ENCODE data around the gene SERPINF2.
A peak's percentile ranks its signal among the peaks of the same experiment; 100 is the strongest.
"Not testable (repeated sequence)": the region's sequence is repeated elsewhere in the genome, so short reads cannot be mapped to it uniquely, and the experiment has no call there.

SERPINF2 gene

GRCh38 chr17:1742371-1743087 lies at the start of gene SERPINF2:
Gene SERPINF2 (plus strand): TSS chr17:1742871. CDS start chr17:1744996, 2,125 bp downstream.
- DNase-seq (ENCODE audit: low read depth), result no peak

GRCh38 chr17:1693339-1693738 lies 49.3 kb upstream of the SERPINF2 start:
- DNase-seq (ENCODE audit: low read depth), result no peak

- no peak for DNase-seq (ENCODE audit: low read depth)
Measured at GRCh38 chr17:1695365-1695764, 47.3 kb upstream of the SERPINF2 start.

DNA sequence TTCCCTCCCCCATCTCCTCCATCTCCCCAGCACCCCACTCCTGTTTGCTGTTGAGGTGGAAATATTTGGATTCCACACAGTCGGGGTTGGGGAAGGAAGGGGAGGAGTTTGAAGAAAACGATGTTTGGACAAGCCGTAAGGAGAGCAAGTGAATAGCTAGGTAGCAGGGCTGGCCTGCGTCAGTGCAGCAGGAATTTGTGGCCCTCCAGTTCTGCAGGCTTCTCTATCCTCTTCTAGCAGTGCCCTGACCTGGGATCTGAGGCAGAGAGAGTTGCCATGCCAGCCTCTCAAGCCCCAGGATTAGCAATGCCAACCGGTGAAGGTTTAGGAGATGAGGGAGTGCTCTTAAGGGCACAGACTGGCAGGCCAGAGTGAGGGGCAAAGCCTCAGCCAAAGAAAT lies 45.0 kb upstream of the SERPINF2 start:
- DNase-seq (ENCODE audit: low read depth), result no peak

GRCh38 chr17:1699891-1700290 lies 42.8 kb upstream of the SERPINF2 start:
- DNase-seq (ENCODE audit: low read depth), result not testable (repeated sequence)

DNA sequence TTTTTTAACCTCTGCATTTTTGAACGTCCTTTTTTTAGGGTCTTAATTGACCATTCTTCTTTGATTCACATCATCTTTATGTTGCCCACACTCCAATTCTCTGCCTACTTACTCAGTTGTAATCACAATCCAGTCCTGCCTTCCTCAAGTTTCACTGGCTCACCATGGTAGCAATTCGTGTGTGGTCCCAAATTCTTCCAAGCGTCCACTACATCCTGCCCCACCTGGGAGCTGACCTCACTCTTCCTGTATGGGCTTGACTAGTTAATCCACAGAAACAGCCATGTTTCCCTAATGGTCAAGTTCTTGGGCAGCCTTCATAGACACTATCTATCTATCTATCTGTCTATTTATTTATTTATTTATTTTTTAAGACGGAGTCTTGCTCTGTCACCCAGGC lies 39.6 kb upstream of the SERPINF2 start:
- DNase-seq (ENCODE audit: low read depth), result no peak

DNA sequence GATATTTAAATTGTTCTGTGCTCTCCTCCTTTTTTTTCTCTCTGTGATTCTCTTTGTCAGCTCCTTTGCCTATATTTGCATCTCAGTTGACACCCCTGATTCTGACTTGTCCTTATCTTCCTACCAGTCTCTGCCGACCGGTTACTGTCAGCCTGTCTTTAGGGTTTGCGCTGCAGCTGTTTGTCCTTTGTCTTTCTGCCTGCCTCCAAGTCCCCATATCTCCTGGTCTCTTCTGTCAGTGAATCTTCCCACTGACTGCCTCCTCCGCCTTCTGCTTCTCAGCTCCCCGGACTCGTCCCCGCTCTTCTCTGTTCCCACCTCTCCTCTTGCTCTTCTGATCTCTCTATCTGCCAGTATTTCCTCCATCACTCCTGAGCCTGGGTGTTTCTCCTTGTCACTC lies 37.7 kb upstream of the SERPINF2 start:
- DNase-seq (ENCODE audit: low read depth), result no peak

GRCh38 chr17:1707107-1707506 lies 35.6 kb upstream of the SERPINF2 start:
- DNase-seq (ENCODE audit: low read depth), result no peak

DNA sequence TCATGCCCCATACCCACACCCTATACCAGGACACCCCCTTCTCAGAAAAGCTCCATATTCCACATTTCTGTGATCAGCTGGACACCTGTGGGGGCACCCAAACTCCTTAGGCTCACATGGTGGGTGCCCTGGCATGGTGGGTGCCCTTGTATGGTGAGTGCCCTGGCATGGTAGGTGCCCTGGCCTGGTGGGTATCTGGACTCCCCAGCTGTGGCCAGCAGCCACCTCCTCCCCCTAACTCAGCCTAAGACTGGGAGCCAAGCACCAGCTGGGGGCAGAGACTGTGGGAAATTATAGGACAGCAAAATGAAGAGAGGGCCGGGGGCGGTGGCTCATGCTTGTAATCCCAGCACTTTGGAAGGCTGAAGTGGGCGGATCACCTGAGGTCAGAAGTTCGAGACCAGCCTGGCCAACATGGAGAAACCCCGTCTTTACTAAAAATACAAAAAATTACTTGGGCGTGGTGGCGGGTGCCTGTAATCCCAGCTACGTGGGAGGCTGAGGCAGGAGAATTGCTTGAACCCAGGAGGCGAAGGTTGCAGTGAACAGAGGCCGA lies 33.8 kb upstream of the SERPINF2 start:
- not testable (repeated sequence) for DNase-seq (ENCODE audit: low read depth)

DNA sequence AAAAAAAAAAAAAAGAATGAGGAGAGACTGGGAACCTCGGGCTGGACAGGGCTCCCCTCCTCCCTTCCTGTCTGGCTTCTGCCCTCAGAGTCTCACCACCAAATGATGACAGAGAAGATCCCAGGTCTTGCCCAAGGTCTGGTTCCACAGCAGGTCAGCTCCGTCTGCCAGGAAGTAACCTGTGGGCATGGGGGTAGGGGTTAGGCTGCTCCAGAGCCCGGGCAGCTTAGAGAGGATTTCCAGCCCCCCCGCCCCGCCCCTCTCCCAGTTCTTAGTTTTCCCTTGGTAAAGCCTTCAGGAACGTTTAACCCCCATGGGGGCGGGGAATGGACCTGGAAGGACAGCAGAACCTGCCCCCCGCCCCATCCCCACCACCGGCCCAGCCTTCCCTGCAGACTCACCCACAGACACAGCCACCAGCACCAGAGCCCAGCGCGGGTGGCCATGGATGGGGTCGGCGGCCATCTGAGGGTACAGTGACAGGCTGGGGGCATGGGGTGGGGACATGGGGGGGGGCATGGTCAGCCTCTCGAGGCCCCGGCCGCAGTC lies 33.2 kb upstream of the SERPINF2 start:
- DNase-seq (ENCODE audit: low read depth), result no peak

DNA sequence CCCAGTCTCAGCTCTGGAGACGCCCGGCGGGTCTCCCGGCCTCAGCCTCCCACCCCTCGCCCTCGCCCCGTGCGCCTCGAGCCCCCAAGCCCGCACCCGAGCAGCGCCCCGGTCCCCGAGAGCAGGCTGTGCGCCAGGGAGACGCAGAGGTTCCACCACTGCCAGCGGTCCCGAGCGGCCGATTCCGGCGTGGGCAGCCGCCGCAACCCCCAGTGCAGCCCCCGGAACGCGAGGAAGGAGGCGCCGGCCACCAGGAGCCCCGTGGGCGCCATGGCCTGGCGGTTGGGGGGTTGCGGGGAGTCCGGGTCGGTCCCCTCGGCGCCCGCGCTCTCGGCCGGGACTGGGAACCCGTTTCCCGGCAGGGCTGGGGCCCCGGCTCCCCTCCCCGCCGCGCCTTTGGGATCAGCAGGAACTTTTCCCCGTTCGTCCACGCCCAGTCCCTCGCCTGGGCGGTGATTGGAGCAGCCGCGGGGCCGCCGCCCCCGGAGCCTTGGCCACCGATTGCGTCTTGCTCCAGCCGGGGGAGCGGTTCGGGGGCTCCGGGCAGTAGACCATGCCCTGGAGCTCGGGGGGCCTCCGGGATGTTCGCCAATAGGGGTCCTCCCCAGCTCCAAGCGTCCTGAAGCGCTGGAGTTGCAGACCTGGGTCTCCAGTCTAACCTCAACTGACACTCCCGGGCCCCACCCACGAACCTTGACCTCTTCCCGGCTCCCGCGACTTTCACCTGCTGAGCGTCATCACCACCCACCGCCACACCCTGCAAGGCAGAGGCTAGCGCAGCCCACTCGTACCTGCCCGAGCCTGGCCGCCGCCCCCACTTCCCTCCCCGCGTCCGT lies 32.5 kb upstream of the SERPINF2 start, which contains the start of gene TLCD2:
Gene TLCD2, minus strand, starts transcription at position 407 of the 836 bp plus-strand sequence. Its CDS starts 135 bp downstream, at position 272.
- DNase-seq (ENCODE audit: low read depth), result no peak

GRCh38 chr17:1710807-1711553 lies 31.7 kb upstream of the SERPINF2 start:
- no peak for DNase-seq (ENCODE audit: low read depth)

DNA sequence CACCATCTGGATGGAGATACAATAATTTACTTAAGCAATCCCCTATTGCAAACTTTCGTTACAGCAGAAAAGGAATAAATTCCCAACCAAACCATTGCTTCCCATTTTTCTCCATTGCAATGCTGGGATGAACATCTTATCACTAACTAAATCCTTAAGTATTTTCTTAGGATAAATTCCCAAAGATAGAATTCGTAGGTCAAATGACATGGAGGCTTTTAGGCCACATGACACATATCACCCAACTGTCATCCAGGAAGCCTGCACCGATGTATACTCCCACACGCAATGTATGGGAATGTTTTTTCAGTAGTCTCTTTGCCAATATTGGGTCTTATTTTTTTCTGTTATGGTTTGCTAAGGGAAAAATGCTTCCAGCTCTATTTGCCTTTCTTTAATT lies 30.9 kb upstream of the SERPINF2 start:
- no peak for DNase-seq (ENCODE audit: low read depth)

DNA sequence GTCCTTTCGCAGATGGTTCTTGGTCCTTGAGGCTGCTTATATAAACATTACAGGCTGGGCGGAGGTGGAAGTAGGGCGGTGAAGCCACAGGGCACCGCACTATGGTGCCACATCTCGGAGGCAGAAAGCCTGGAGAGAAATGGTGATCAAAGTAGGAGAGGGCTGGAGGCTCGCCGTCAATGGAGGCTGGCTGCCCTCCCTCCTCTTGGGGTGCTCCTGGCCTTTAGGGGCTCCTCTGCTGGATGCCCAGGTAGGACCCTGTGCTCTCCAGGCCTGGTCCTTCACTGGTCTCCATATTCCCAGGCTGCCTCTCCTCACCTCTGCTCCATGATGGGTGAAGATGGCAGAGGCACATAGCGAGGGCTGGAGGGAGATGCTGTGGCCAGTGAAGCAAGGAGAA lies 30.4 kb upstream of the SERPINF2 start:
- DNase-seq (ENCODE audit: low read depth), result no peak

DNA sequence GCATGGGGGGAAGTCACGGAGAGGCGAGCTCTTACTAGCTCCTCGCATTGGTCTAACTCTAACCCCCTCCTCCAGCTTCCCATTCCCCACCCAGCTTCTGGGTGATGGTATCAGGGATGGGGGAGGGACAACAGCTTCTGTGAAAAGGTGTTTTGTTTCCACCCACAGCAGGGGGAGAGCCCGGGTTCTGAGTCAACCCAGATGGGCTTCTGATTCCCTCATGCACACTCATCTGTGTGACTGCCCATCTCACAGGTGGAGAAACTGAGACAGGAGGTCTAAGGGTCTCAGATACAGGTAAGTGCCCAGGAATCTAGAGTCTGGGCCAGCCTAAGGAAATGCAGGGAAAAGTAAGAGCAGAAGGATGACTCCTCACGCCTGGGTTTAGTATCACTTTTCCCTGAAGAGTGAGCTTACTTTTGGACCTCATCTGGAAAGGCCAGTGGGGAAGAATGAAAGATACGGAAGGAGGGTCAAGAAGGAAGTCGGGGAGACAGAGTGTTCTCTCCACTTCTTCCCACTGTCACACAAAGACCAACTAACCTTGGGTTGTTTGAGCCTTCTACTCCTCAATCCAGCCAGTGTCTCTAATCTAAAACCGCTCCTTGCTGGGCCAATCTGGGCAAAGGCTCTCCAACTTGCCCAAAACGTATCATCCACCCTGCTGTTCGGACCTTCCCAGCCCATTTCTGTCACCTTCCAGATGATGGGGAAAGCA lies 29.4 kb upstream of the SERPINF2 start:
- DNase-seq (ENCODE audit: low read depth), result no peak

DNA sequence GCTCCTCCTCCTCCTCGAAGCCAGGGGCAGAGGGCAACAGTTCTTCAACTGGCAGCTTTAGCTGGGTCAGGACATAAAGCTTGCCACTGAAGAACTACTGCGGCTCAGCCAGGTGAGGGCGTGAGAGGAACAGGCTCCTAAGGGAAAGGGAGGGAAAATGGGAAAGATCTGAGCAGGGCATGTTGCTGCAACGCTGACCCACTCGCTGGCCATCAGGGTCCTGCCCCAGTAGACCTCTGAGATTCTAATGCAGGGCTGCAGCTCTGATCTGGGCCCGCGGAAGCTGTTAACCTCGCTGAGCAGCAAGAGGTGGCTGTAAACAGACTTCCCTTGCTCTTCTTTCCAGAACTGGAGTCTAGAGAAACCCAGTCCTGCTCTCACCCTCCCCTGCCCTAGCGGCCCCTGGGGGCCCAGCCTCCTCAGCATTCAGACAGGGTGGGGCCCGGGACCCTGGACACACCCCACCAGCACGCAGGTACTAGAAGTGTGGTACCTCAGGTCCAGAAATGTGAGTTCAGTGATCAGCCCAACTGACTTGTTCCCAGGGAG lies 28.7 kb upstream of the SERPINF2 start:
- DNase-seq (ENCODE audit: low read depth), result no peak

GRCh38 chr17:1714427-1714979 lies 28.2 kb upstream of the SERPINF2 start:
- DNase-seq (ENCODE audit: low read depth), result no peak

DNA sequence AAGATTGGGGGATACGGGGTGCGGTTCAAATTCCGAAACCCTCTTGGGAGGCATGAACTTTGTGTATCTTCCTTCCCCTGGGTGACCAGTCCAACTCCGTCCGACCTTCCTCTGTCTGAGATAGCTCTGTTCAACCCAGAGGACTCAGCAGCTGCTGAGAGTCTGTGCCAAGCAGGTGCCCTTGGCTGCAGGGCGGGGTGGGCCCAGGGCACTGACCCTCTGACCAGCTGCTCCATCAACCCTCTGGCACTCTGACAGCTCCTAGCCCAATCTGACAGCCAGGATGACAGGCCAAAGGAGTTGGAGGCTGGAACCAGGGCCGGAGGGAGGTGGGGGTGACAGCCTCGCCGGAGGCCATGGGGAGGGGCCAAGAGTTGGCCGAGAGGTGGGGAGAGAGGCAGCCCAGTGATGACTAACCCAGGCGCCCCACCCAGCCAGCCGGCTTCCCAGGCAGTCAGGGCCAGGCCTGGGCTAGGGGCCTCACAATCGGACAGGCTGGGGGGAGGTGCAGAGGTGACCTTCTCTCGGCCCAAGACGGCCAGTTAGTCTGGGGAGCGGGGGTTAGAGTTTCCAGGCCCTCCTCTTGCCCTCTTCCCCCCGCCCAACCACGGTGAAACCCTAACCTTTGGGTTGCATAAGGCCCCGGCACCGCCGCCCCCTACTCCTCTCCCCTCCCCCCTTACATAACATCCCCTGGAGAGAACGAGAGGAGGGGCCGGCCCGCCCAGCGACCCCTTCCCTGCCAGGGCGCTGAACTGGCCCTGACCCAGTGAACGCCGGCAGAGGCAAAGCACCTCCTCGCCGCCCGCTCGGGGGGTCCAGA lies 27.5 kb upstream of the SERPINF2 start:
- peak; percentile 43 for DNase-seq (ENCODE audit: low read depth)

- no peak for DNase-seq (ENCODE audit: low read depth)
Measured at GRCh38 chr17:1715803-1716075, 26.9 kb upstream of the SERPINF2 start.

Data from activated T-helper 9 cell treated with anti-CD3 and anti-CD28 coated beads, Interleukin-2, amount 50 U/mL, for 16 hours (primary cell).